ENCODE data around the gene ZMYND12.

GRCh38 chr1:42461196-42461595 is 5.4 kb upstream of the ZMYND12 start:
- TF ChIP-seq SNAI2 (CRISPR knock-in tag; IDR thresholded peaks at IDR 0.05) (no peak), ZC3H10 (CRISPR knock-in tag; IDR thresholded peaks at IDR 0.05) (no peak), CREB5 (CRISPR knock-in tag; IDR thresholded peaks at IDR 0.05; ENCODE audit: low read depth) (no peak), TCF4 (CRISPR knock-in tag; IDR thresholded peaks at IDR 0.05; ENCODE audit: borderline replicate concordance) (no peak), ZFP3 (CRISPR knock-in tag; IDR thresholded peaks at IDR 0.05) (no peak), CSDC2 (CRISPR knock-in tag; IDR thresholded peaks at IDR 0.05) (no peak), ZNF565 (CRISPR knock-in tag; conservative IDR thresholded peaks at IDR 0.05; ENCODE audit: low read depth) (no peak), PPARA (CRISPR knock-in tag; IDR thresholded peaks at IDR 0.05; ENCODE audit: borderline replicate concordance) (no peak)
